ENCODE measurements around the gene MRAS. TPM values are rescaled to one million over a fixed set of nuclear protein-coding genes. Genes with fewer than 3 reads are reported as not detected.

Gene MRAS
- total and polyA plus RNA-seq, 4 experiments from 2014 or later: 1.3 to 2.0 TPM; not detected in 2

DNA sequence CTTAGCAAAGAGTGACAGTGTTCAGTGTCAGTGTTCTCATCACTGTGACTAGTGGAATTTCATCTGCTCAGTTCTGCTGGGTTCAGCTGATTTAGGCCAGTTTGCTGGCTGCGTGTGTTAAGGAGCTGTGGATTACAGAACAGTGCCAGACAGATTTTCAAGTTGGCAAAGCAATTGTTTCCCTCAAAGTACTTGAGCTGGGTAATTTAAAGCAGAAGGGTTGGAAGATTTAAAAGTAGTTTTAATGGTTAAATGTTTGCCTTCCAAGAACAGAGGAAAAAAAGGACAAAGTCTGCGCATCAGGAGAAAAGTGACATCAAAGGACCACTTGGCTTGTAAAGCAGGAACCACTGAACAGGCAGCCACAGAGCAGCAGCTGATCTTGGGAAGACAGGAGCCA is 94.7 kb downstream of the MRAS start:
- Mint-ChIP-seq H3K27ac (no peak overlapping the region), H3K4me1 (no peaks in the 10 kb centered on the region), H3K27me3 (peaks cover 2 to 10% of the 10 kb centered on the region in 2 donors), H3K9me3 (no peaks in the 10 kb centered on the region), H3K4me3 (no peak overlapping the region), H3K36me3 (no peaks in the 10 kb centered on the region)
- no peaks in the 10 kb centered on the region for H3K36me3 ChIP-seq (ENCODE audit: insufficient read depth, low read length)
- no peak overlapping the region for H3K27ac ChIP-seq (ENCODE audit: low read depth, low read length)
- H3K4me1 ChIP-seq (ENCODE audit: insufficient read depth, low read length): no peaks in the 10 kb centered on the region
- H3K27me3 ChIP-seq (ENCODE audit: insufficient read depth, low read length): no peaks in the 10 kb centered on the region
- H3K4me3 ChIP-seq (ENCODE audit: low read length in 2 of 2): no peak overlapping the region
- ChIA-PET POLR2A (ENCODE audit: partially characterized antibody) (interaction anchor here (0.6 kb wide), 1 partner anchor 48 kb away, joined by 3 read pairs; no protein-coding TSS in a partner anchor), CTCF (ENCODE audit: partially characterized antibody) (interaction anchor here (1.1 kb wide), 1 partner anchor 26 kb away, joined by 4 read pairs; no protein-coding TSS in a partner anchor)
- H3K9me3 ChIP-seq (ENCODE audit: control insufficient read depth in 1 of 2, low read length in 2 of 2): no peaks in the 10 kb centered on the region
- intact Hi-C loops (cut with micrococcal nuclease): no loop called here
- no peak for DNase-seq

DNA sequence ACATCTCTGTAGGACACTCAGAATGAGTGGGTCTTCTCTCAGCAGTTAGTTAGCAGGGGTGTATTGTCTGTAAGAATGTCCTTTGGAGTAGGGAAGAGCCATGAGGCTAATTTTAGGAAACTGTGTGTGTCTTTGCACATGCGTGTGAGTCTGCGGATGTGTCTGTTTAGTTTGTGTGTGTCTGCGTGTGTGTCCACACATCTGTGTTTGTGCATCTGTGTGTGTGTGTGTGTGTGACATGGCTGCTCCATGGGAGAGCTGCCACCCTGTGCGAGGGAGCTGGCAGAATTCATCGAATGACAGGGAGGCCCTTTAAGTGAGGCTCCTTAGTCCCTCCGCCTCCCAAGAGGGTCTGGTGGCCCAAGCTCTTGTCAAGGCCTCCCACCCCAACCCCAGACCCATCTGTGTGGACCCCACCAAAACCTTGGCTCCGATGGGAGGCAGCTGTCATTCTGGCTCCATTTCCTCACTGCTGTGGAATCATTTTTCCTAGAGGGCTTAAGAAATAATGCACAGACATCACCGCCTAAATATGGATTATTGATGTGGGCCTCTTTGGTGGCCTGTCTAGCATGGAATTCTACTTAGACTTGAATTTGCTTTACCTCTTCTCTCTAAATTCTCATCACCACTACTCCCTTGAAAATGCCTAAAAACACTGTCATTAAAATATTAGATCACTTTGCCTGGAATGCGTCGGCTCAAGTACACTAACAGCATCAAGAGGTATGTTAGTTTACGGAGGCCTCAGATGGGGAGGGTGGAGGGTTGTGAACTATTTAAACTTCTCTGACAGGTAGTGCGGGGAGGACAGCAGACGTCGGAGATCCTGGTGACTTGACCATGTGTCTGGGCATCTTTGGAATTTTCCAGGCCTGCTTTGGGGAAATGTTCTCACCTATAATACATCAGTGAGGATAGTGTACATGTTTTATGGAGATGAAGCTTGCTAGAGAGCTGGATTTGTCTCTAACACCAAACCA is 95.4 kb downstream of the MRAS start:
- H3K9me3 Mint-ChIP-seq: no peaks in the 10 kb centered on the region
- CTCF ChIA-PET (ENCODE audit: partially characterized antibody): interaction anchor here (1.1 kb wide), 1 partner anchor 27 kb away, joined by 4 read pairs; no protein-coding TSS in a partner anchor

DNA sequence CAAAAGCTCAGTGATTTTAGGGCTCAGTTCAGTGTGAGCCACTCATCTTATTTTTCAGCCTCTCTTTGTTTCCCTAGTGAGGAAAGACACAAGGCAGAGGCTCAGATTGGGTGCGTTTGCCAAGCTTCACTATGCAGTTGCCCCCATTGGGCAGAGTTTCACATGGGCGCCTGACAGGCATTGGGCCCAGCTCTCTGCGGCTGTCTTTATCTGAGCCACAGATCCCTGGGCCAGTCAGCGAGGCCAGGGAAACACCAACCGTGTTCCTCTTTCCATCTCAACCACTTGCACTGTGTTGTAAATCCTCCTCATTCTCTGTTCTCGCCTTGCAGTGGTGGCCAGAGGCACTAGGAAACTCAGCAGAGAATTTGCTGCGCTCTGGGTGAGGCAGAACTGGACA is 96.9 kb downstream of the MRAS start:
- Histone ChIP-seq H3K4me3 (ENCODE audit: low read length in 2 of 2) (no peak overlapping the region), H3K9me3 (ENCODE audit: control insufficient read depth in 1 of 2, low read length in 2 of 2) (no peaks in the 10 kb centered on the region), H3K36me3 (ENCODE audit: insufficient read depth, low read length) (no peaks in the 10 kb centered on the region), H3K27ac (ENCODE audit: low read depth, low read length) (no peak overlapping the region), H3K4me1 (ENCODE audit: insufficient read depth, low read length) (no peaks in the 10 kb centered on the region), H3K27me3 (ENCODE audit: insufficient read depth, low read length) (no peaks in the 10 kb centered on the region)
- DNase-seq: no peak
- CTCF ChIA-PET (ENCODE audit: partially characterized antibody): interaction anchor here (0.9 kb wide), 1 partner anchor 28 kb away, joined by 3 read pairs; no protein-coding TSS in a partner anchor
- H3K4me3 Mint-ChIP-seq: no peak overlapping the region
- POLR2A ChIA-PET (ENCODE audit: partially characterized antibody): no interaction called here
- H3K27ac Mint-ChIP-seq: no peak overlapping the region
- H3K27me3 Mint-ChIP-seq: peaks cover 0 to 2% of the 10 kb centered on the region in 2 donors
- H3K9me3 Mint-ChIP-seq: no peaks in the 10 kb centered on the region
- no peaks in the 10 kb centered on the region for H3K4me1 Mint-ChIP-seq
- intact Hi-C loops (cut with micrococcal nuclease): no loop called here
- no peaks in the 10 kb centered on the region for H3K36me3 Mint-ChIP-seq

More for the DNA sequence above, 95.4 kb downstream of the MRAS start:
- Histone ChIP-seq H3K4me3 (ENCODE audit: low read length in 2 of 2) (no peak overlapping the region), H3K36me3 (ENCODE audit: insufficient read depth, low read length) (no peaks in the 10 kb centered on the region), H3K27ac (ENCODE audit: low read depth, low read length) (no peak overlapping the region), H3K9me3 (ENCODE audit: control insufficient read depth in 1 of 2, low read length in 2 of 2) (no peaks in the 10 kb centered on the region), H3K4me1 (ENCODE audit: insufficient read depth, low read length) (no peaks in the 10 kb centered on the region), H3K27me3 (ENCODE audit: insufficient read depth, low read length) (no peaks in the 10 kb centered on the region)
- POLR2A ChIA-PET (ENCODE audit: partially characterized antibody): interaction anchor here (0.6 kb wide), 1 partner anchor 48 kb away, joined by 3 read pairs; no protein-coding TSS in a partner anchor
- peaks cover 2 to 6% of the 10 kb centered on the region in 2 donors for H3K27me3 Mint-ChIP-seq
- DNase-seq: no peak
- no peaks in the 10 kb centered on the region for H3K4me1 Mint-ChIP-seq
- H3K4me3 Mint-ChIP-seq: no peak overlapping the region
- intact Hi-C loops (cut with micrococcal nuclease): no loop called here
- H3K27ac Mint-ChIP-seq: no peak overlapping the region
- no peaks in the 10 kb centered on the region for H3K36me3 Mint-ChIP-seq

DNA sequence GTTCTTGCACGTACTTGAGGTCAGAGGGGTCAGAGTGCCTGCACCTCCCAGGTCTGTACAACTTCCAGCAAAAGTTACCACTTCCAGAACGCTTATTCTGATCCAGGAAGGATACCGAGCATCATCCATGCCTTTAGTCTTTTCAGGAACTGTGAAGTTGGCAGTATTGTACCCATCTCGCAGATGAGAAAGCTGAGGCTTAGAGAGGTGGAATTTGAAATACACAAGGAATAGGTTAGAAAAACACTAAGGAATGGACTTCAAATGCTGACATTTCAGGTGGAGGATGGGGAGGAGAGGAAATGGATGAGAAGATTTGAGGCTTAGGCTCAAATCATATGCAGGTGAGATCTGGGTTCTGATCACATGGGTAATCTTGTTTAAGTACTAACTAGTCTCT is 97.3 kb downstream of the MRAS start:
- DNase-seq: no peak
- Mint-ChIP-seq H3K9me3 (no peaks in the 10 kb centered on the region), H3K36me3 (no peaks in the 10 kb centered on the region), H3K4me1 (no peaks in the 10 kb centered on the region), H3K27ac (no peak overlapping the region), H3K27me3 (peaks cover 0 to 2% of the 10 kb centered on the region in 2 donors), H3K4me3 (no peak overlapping the region)
- CTCF ChIA-PET (ENCODE audit: partially characterized antibody): interaction anchor here (0.9 kb wide), 1 partner anchor 28 kb away, joined by 3 read pairs; no protein-coding TSS in a partner anchor
- intact Hi-C loops (cut with micrococcal nuclease): no loop called here
- Histone ChIP-seq H3K27me3 (ENCODE audit: insufficient read depth, low read length) (no peaks in the 10 kb centered on the region), H3K4me1 (ENCODE audit: insufficient read depth, low read length) (no peaks in the 10 kb centered on the region), H3K9me3 (ENCODE audit: control insufficient read depth in 1 of 2, low read length in 2 of 2) (no peaks in the 10 kb centered on the region), H3K4me3 (ENCODE audit: low read length in 2 of 2) (no peak overlapping the region), H3K27ac (ENCODE audit: low read depth, low read length) (no peak overlapping the region), H3K36me3 (ENCODE audit: insufficient read depth, low read length) (no peaks in the 10 kb centered on the region)
- POLR2A ChIA-PET (ENCODE audit: partially characterized antibody): no interaction called here

DNA sequence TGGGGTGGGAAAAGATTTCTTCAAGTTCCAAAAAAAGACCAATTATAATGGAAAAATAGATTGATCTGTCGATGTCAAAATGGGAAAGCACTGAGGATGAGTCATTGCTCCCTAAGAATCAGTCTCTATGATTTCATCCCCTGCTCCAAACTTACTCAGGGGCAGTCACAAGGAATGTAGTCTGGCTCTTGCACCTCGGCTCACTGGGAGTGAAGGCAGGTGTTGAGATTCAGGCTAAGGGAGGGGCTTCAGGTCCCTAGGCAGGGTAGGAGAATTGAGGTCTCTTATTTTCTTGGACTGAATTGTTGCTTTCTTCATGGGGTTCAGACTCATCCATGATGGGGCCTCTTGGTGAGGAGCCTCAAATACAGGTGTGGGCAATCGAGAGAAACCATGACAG is 100.3 kb downstream of the MRAS start:
- CTCF ChIA-PET (ENCODE audit: partially characterized antibody): no interaction called here
- Mint-ChIP-seq H3K4me1 (no peaks in the 10 kb centered on the region), H3K4me3 (no peak overlapping the region)

DNA sequence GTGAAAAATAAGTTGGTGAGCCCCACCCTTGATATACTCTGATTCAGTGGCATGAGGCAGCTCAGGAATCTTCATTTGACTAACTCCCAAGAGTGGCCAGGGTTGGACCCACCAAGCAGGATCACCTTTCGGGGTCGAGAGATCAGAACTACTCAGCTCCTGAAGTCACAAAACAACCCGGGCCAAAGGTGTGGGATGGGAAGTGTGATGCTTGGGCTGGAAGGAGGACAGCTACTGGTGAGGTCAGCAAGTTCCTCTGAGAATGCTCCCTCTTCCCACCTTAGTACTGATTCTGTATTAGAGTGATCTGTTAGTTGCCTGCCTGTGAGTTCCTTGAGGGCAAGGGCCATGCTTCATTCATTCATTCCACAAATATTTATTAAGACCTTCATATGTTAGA is 101.1 kb downstream of the MRAS start:
- Histone ChIP-seq H3K9me3 (ENCODE audit: control insufficient read depth in 1 of 2, low read length in 2 of 2) (no peaks in the 10 kb centered on the region), H3K36me3 (ENCODE audit: insufficient read depth, low read length) (no peaks in the 10 kb centered on the region), H3K27ac (ENCODE audit: low read depth, low read length) (no peak overlapping the region), H3K27me3 (ENCODE audit: insufficient read depth, low read length) (no peaks in the 10 kb centered on the region), H3K4me3 (ENCODE audit: low read length in 2 of 2) (no peak overlapping the region), H3K4me1 (ENCODE audit: insufficient read depth, low read length) (no peaks in the 10 kb centered on the region)
- DNase-seq: no peak
- no peaks in the 10 kb centered on the region for H3K27me3 Mint-ChIP-seq
- intact Hi-C loops (cut with micrococcal nuclease): no loop called here
- no peaks in the 10 kb centered on the region for H3K36me3 Mint-ChIP-seq
- no peak overlapping the region for H3K4me3 Mint-ChIP-seq
- H3K27ac Mint-ChIP-seq: peak overlapping the region in 1 of 7 donors; percentile 42
- ChIA-PET POLR2A (ENCODE audit: partially characterized antibody) (no interaction called here), CTCF (ENCODE audit: partially characterized antibody) (interaction anchor here (0.8 kb wide), 1 partner anchor 35 kb away, joined by 5 read pairs; no protein-coding TSS in a partner anchor)
- no peaks in the 10 kb centered on the region for H3K9me3 Mint-ChIP-seq
- peaks cover 0 to under 1% (median 0%) of the 10 kb centered on the region in 4 donors for H3K4me1 Mint-ChIP-seq

More for the DNA sequence above, 100.3 kb downstream of the MRAS start:
- Histone ChIP-seq H3K27me3 (ENCODE audit: insufficient read depth, low read length) (no peaks in the 10 kb centered on the region), H3K36me3 (ENCODE audit: insufficient read depth, low read length) (no peaks in the 10 kb centered on the region), H3K4me3 (ENCODE audit: low read length in 2 of 2) (no peak overlapping the region), H3K9me3 (ENCODE audit: control insufficient read depth in 1 of 2, low read length in 2 of 2) (no peaks in the 10 kb centered on the region), H3K27ac (ENCODE audit: low read depth, low read length) (no peak overlapping the region), H3K4me1 (ENCODE audit: insufficient read depth, low read length) (no peaks in the 10 kb centered on the region)
- Mint-ChIP-seq H3K27me3 (peaks cover 0 to 2% of the 10 kb centered on the region in 2 donors), H3K9me3 (no peaks in the 10 kb centered on the region), H3K36me3 (no peaks in the 10 kb centered on the region), H3K27ac (no peak overlapping the region)
- no peak for DNase-seq
- intact Hi-C loops (cut with micrococcal nuclease): no loop called here
- POLR2A ChIA-PET (ENCODE audit: partially characterized antibody): no interaction called here

DNA sequence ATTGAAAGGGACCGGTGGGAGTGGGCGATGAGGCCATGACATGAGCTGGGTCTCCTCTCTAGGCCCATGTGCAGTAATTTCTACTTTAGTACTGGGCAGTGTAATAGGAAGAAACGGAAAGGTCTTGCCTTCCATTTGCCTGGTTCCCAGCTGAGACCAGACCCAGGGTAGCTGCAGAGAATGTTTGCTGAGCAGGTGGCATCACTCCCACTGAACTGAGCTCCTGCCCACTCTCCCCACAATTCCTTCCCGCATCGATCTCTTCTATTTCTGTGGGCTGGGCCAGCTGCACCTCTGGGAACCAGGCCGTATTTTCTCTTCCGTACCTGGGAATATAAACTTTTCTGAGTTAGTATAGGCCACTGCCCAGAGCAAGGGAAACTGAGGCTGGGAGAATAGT is 101.8 kb downstream of the MRAS start:
- no peak for DNase-seq
- ChIA-PET POLR2A (ENCODE audit: partially characterized antibody) (no interaction called here), CTCF (ENCODE audit: partially characterized antibody) (interaction anchor here (0.8 kb wide), 1 partner anchor 36 kb away, joined by 5 read pairs; no protein-coding TSS in a partner anchor)
- H3K4me3 ChIP-seq (ENCODE audit: low read length in 2 of 2): no peak overlapping the region
- no peak overlapping the region for H3K27ac ChIP-seq (ENCODE audit: low read depth, low read length)
- no peaks in the 10 kb centered on the region for H3K36me3 ChIP-seq (ENCODE audit: insufficient read depth, low read length)
- intact Hi-C loops (cut with micrococcal nuclease): no loop called here
- H3K9me3 Mint-ChIP-seq: no peaks in the 10 kb centered on the region
- H3K27ac Mint-ChIP-seq: peak overlapping the region in 1 of 7 donors; percentile 9
- H3K4me1 Mint-ChIP-seq: peaks cover 0 to 3% (median 0%) of the 10 kb centered on the region in 4 donors
- H3K27me3 Mint-ChIP-seq: no peaks in the 10 kb centered on the region
- H3K4me1 ChIP-seq (ENCODE audit: insufficient read depth, low read length): no peaks in the 10 kb centered on the region
- no peaks in the 10 kb centered on the region for H3K27me3 ChIP-seq (ENCODE audit: insufficient read depth, low read length)
- H3K36me3 Mint-ChIP-seq: no peaks in the 10 kb centered on the region
- no peak overlapping the region for H3K4me3 Mint-ChIP-seq
- H3K9me3 ChIP-seq (ENCODE audit: control insufficient read depth in 1 of 2, low read length in 2 of 2): no peaks in the 10 kb centered on the region
